Suprapubic skin (tissue), 4 donors: ENCODE measurements around the gene SCFD1.

Experiments
- CTCF ChIP-seq, 2 donors: fragments of 200-600 bp in 1 of 2; fragments of 450-650 bp in 1 of 2; sonication (generic) in 1 of 2; IDR thresholded peaks; one replicate each; pipeline ENCODE4 v1.5.1; 2016 to 2019; ENCODE audit warnings: antibody characterized with exemption in 2 of 2, mild to moderate bottlenecking in 1 of 2, moderate library complexity in 1 of 2
- EP300 ChIP-seq: sonication (generic); formaldehyde crosslinking; IDR thresholded peaks from one replicate; pipeline ENCODE4 v1.6.1; 2017; ENCODE audit warnings: antibody characterized with exemption
- POLR2A ChIP-seq, 2 donors: fragments of 450-650 bp; IDR thresholded peaks; one replicate each; pipeline ENCODE4 v1.6.1; 2017; ENCODE audit warnings: antibody characterized with exemption in 2 of 2, mild to moderate bottlenecking in 2 of 2, moderate library complexity in 2 of 2
- POLR2AphosphoS5 ChIP-seq, 3 donors: sonication (generic); formaldehyde crosslinking; IDR thresholded peaks; one replicate each; pipeline ENCODE4 v1.6.1; 2017; ENCODE audit warnings: antibody characterized with exemption in 3 of 3

DNA sequence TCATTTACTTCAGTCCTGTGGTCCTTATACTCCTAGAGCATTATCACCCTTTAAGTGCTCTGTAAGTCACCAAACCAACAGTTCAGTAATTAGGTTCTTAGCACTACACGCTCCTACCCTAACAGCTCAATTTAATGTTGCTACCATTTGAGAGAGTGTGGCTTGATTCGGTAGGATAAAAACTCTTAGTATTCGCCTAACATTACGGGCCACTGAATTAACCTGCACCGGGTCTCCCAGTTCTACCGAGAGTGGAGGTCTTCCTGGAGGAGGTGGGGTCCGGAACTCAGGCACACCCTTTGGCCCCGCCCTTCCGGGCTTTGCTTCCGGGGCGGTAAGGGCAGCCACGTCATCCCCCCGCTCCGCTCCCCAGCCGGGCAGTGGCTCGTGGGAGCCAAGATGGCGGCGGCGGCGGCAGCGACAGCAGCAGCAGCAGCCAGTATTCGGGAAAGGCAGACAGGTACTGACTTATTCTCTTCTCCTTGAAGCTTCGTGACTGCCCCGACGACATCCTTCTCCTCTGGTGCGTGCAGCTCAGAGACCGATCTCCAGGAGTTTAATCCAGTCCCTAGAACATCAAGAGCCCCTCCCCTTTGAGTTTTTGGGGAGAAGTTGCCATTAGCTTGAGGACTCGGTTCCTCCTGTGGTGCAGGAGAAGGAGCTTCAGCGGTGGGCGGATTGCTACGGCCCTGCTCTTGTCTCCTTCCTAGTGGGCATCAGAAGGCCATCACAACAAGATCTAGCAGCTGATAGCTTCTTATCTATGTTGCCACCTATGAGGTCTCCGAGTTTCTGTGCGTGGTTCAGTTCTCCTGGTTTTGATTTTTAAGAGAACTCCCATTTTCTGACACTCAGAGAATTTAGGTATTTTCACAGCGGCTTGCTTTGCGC, at the start of gene SCFD1:
- TF ChIP-seq POLR2A (IDR thresholded peaks at IDR 0.05) (peak; percentile 72 to 95), CTCF (IDR thresholded peaks at IDR 0.05) (no peak), POLR2AphosphoS5 (IDR thresholded peaks at IDR 0.05) (peak; percentile 84 to 95 (median 90)), EP300 (no peak)
